Left lung (tissue), 10 donors: Measurements from ENCODE around the gene SAMD1. TPM values are rescaled to one million over a fixed set of nuclear protein-coding genes. Genes with fewer than 3 reads are reported as not detected.

Experiments used
- ATAC-seq: fragments of 200-7000 bp; cut with Tn5 transposase; one replicate; pipeline ENCODE4 v1.9.1; 2020; ENCODE audit warnings: moderate library complexity
- DNase-seq, 4 donors: peaks; one replicate each; pipeline ENCODE4 v3.0.0-alpha.2; 2013 to 2020
- H3K27ac ChIP-seq, 2 donors: fragments of 200-600 bp; sonication (generic) in 1 of 2; one replicate each; pipeline versions ENCODE4 v1.5.0 to v1.8.0; 2020 to 2021
- H3K27me3 ChIP-seq, 2 donors: fragments of 200-600 bp; sonication (generic) in 1 of 2; one replicate each; pipeline versions ENCODE4 v1.5.0 to v1.8.0; 2020 to 2021
- H3K36me3 ChIP-seq, 2 donors: fragments of 200-600 bp; sonication (generic) in 1 of 2; one replicate each; pipeline versions ENCODE4 v1.5.0 to v1.8.0; 2020 to 2021
- H3K4me1 ChIP-seq, 2 donors: fragments of 200-600 bp; one replicate each; pipeline ENCODE4 v1.8.0; 2021
- H3K4me3 ChIP-seq, 2 donors: fragments of 200-600 bp; sonication (generic) in 1 of 2; one replicate each; pipeline versions ENCODE4 v1.5.0 to v1.8.0; 2020 to 2021; ENCODE audit warnings: mild to moderate bottlenecking in 1 of 2
- H3K9me3 ChIP-seq, 2 donors: fragments of 200-600 bp; sonication (generic) in 1 of 2; one replicate each; pipeline versions ENCODE4 v1.5.0 to v1.8.0; 2020 to 2021
- intact Hi-C, 2 donors: fragments of 100-400 bp; cut with DNase I; formaldehyde crosslinking; loops; one replicate each; pipeline versions ENCODE4 v1.11.2 to v1.14.2; 2022
- polyA plus RNA-seq, 6 donors: library from polyadenylated mRNA; unstranded; fragments of 120-200 nt; gene quantifications; one replicate each; pipeline ENCODE4 v1.2.1, GENCODE V29; 2013; ENCODE audit not compliant: insufficient read length in 6 of 6
- total RNA-seq, 2 donors: library from RNA; stranded (reverse); fragmentation: NEBNext Ultra II Directional; extraction: Animal tissue kit (Norgen Biotek cat#: 25700); gene quantifications; one replicate each; pipeline ENCODE4 v1.2.1, GENCODE V29; 2021
- TF ChIP-seq, protein P1 (sequence below), 2 donors: fragments of 200-600 bp; sonication (generic) in 1 of 2; IDR thresholded peaks; one replicate each; pipeline versions ENCODE4 v1.5.0 to v1.8.0; 2021; ENCODE audit warnings: antibody characterized with exemption in 2 of 2
- donor health status: DM: no; HTN: yes; CAD: no.
- donor health status: DM: no; HTN: no; CAD: no.

The SAMD1 gene
- total and polyA plus RNA-seq, 8 donors, result 37.8 to 56.9 (median 49.0) TPM

DNA sequence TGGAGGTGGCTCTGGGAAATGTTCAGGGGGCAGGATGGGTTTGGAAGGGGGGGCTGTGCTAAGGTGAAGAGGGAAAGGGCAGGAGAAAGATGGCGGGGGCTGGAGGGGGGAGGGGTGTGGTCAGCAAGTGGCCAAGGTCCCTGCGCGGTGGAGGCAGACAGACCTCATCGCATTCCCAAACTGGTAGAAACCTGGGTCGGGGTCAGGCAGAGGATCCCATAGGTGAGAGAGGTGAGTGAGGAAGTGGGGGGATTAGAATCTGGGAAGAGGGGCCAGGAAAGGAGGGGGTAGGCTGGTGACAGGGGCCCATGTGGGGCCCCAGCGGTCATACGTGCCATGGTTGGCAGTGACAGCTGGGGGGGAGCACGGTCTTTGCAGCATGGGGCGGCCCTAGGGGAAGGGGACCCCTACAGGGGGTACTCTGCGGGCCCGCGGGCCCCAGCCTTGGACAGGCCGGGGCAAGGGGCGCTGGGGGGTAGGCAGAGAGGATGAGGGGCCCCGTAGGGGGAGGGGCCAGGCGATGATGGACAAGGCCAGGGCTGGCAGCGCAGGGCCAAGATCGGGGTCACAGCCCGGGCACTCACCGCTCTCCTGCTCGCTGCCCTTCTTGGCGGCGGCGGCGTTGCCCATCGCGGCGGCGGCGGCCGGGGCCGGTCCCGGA is 26.5 kb upstream of the SAMD1 start:
- no peak for ATAC-seq
- Histone ChIP-seq H3K36me3 (no peaks in the 10 kb centered on the region), H3K4me3 (peak overlapping the region; percentile 74 to 87), H3K27me3 (no peaks in the 10 kb centered on the region), H3K9me3 (no peaks in the 10 kb centered on the region), H3K4me1 (peaks cover 37 to 72% of the 10 kb centered on the region in 2 donors), H3K27ac (peak overlapping the region in 1 of 2 donors; percentile 88)
- DNase-seq, result peak in 2 of 4 donors; percentile 56 to 86
- intact Hi-C loops, result no loop called here
- TF ChIP-seq, protein P1, sequence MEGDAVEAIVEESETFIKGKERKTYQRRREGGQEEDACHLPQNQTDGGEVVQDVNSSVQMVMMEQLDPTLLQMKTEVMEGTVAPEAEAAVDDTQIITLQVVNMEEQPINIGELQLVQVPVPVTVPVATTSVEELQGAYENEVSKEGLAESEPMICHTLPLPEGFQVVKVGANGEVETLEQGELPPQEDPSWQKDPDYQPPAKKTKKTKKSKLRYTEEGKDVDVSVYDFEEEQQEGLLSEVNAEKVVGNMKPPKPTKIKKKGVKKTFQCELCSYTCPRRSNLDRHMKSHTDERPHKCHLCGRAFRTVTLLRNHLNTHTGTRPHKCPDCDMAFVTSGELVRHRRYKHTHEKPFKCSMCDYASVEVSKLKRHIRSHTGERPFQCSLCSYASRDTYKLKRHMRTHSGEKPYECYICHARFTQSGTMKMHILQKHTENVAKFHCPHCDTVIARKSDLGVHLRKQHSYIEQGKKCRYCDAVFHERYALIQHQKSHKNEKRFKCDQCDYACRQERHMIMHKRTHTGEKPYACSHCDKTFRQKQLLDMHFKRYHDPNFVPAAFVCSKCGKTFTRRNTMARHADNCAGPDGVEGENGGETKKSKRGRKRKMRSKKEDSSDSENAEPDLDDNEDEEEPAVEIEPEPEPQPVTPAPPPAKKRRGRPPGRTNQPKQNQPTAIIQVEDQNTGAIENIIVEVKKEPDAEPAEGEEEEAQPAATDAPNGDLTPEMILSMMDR (IDR thresholded peaks at IDR 0.05), result no peak

DNA sequence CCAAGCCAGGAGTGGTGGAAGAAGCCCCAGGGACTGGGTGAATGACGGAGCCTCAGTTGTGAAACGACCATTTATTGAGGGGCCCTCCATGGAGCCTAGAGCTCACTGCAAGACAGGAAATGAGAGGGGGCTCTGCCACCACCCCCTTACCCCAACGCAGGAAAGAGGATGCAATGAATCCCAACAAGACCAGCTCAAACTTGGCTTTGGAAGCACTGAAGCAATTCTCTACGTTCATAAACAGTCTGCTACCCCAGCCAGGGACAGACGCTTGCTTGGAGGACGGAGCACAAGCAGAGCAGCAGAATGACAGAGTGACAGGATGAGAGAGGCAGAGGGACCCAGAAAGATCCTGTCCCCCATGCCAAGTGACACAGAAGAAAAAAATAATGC is 26.0 kb upstream of the SAMD1 start:
- Histone ChIP-seq H3K4me3 (peak overlapping the region; percentile 74 to 87), H3K36me3 (peaks cover 0 to under 1% of the 10 kb centered on the region in 2 donors), H3K27ac (peak overlapping the region in 1 of 2 donors; percentile 88), H3K9me3 (no peaks in the 10 kb centered on the region), H3K27me3 (no peaks in the 10 kb centered on the region), H3K4me1 (peaks cover 37 to 75% of the 10 kb centered on the region in 2 donors)
- ATAC-seq (no peak), DNase-seq (no peak)
- intact Hi-C loops, result no loop called here
- TF ChIP-seq, protein P1 (IDR thresholded peaks at IDR 0.05), result no peak

DNA sequence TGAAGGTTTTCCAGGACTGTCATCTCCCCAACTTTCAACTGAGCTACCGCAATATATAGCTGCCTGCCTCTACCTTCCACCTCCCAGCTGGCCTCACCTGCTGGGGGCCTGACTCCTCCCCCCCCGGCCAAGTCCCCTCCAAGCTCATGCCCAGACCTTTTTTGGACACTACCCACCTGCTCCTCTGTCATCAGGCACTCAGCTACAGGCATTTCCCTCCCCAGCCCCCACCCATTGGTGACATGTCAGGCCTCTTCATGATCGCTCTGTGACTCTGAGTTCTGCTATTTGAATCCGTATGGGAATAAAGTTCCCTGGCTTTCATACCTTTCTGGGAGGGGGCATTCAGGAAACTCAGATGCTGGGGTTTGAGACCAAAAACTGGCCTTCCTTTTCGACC is 25.2 kb upstream of the SAMD1 start:
- H3K27ac ChIP-seq, result peak overlapping the region in 1 of 2 donors; percentile 88
- peaks cover 37 to 75% of the 10 kb centered on the region in 2 donors for H3K4me1 ChIP-seq
- no peaks in the 10 kb centered on the region for H3K9me3 ChIP-seq
- DNase-seq (no peak), ATAC-seq (no peak)
- intact Hi-C loops, result no loop called here
- H3K4me3 ChIP-seq, result peak overlapping the region in 1 of 2 donors; percentile 87
- H3K27me3 ChIP-seq, result no peaks in the 10 kb centered on the region
- TF ChIP-seq, protein P1 (IDR thresholded peaks at IDR 0.05), result no peak
- peaks cover 0 to 3% of the 10 kb centered on the region in 2 donors for H3K36me3 ChIP-seq

DNA sequence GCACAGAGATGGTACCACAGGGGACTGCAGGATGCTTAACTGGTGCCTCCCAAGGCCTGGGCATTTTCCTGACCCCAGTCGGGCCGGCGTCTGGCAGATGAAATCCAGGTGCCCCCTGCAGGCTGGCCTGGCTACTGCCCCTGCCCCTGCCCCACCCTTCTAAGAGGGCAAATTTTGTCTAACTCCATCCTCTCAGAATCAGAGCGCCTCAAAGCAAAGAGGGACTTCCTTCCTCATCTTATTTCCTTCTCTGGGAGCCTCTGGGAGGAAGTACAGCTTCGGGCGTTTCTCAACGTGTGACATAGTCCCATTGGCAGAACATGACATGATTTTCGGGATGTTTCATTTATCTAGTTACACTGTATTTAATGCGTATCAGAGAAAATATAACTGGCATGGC is 24.3 kb upstream of the SAMD1 start:
- TF ChIP-seq, protein P1 (IDR thresholded peaks at IDR 0.05), result peak; percentile 27 to 75
- DNase-seq (peak in 2 of 4 donors; percentile 56 to 88), ATAC-seq (no peak)
- H3K4me1 ChIP-seq, result peaks cover 37 to 69% of the 10 kb centered on the region in 2 donors
- no peaks in the 10 kb centered on the region for H3K9me3 ChIP-seq
- peak overlapping the region; percentile 17 to 88 for H3K27ac ChIP-seq
- no peaks in the 10 kb centered on the region for H3K27me3 ChIP-seq
- H3K4me3 ChIP-seq, result peak overlapping the region in 1 of 2 donors; percentile 87
- H3K36me3 ChIP-seq, result peaks cover 0 to 3% of the 10 kb centered on the region in 2 donors
- intact Hi-C loops, result no loop called here

DNA sequence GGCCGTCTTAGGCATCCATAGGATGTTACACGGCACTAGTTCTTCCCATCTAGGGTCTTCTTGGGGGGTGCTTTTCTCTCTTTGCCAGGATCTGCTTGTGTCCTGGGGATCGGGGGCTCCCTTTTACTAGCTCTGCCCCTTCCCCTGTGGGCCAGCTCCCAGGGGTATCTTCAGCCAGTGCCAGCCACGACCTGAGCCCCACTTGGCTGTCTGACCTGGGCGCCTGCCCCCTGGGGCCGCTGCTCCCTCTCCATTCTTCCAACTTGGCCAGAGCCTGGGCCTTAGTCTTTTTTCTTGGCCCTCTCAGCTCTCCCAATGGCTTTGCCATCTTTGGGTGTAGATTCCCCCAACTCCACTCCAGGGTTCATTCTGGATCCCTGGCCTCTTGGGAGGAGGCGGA is 23.9 kb upstream of the SAMD1 start:
- ATAC-seq, result no peak
- Histone ChIP-seq H3K9me3 (no peaks in the 10 kb centered on the region), H3K27me3 (no peaks in the 10 kb centered on the region), H3K27ac (peak overlapping the region; percentile 17 to 88), H3K4me1 (peaks cover 37 to 64% of the 10 kb centered on the region in 2 donors), H3K36me3 (peaks cover 0 to 3% of the 10 kb centered on the region in 2 donors), H3K4me3 (no peak overlapping the region)
- TF ChIP-seq, protein P1 (IDR thresholded peaks at IDR 0.05), result no peak
- intact Hi-C loops, result no loop called here
- DNase-seq, result no peak
